Renal pelvis (tissue), 12 donors: ENCODE data around the gene ZFAND2A. TPM values are rescaled to one million over a fixed set of nuclear protein-coding genes. Genes with fewer than 3 reads are reported as not detected.
A peak's percentile ranks its signal among the peaks of the same experiment; 100 is the strongest.
"Not testable (repeated sequence)": the region's sequence is repeated elsewhere in the genome, so short reads cannot be mapped to it uniquely, and the experiment has no call there.

Source experiments
- DNase-seq: peaks from one replicate; pipeline ENCODE4 v3.0.0-alpha.2; 2013
- long read RNA-seq, 16 experiments: transcript quantifications; one replicate each; lab custom pipeline, GENCODE V29; 2026
- polyA plus RNA-seq, 3 donors: library from polyadenylated mRNA; unstranded; fragments of 120-200 nt; gene quantifications; one replicate each; pipeline ENCODE4 v1.2.1, GENCODE V29; 2013; ENCODE audit not compliant: insufficient read length in 3 of 3

Gene ZFAND2A, protein sequence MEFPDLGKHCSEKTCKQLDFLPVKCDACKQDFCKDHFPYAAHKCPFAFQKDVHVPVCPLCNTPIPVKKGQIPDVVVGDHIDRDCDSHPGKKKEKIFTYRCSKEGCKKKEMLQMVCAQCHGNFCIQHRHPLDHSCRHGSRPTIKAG
- 10 to 100 TPM; 19.7 to 24.1 (median 22.2) TPM for polyA plus RNA-seq
- long read RNA-seq, donor 1, transcript ZFAND2A-201 (5 exons, 860 nt) = major isoform, 9 of 10 reads
- long read RNA-seq, donor 1, partial matches to known transcripts = 0 of 10 reads
- long read RNA-seq, donor 1, other reads (novel, unspliced or antisense) = 0 of 10 reads
- long read RNA-seq, donor 2, partial matches to known transcripts = 0 of 7 reads
- long read RNA-seq, donor 2, other reads (novel, unspliced or antisense) = 0 of 7 reads
- long read RNA-seq, donor 3, transcript ZFAND2A-201 (5 exons, 860 nt) = major isoform, 10 of 12 reads
- long read RNA-seq, donor 3, partial matches to known transcripts = 0 of 12 reads
- long read RNA-seq, donor 3, other reads (novel, unspliced or antisense) = 0 of 12 reads
- long read RNA-seq, donor 4, transcript ZFAND2A-201 (5 exons, 860 nt) = major isoform, 17 of 18 reads
- long read RNA-seq, donor 4, partial matches to known transcripts = 0 of 18 reads
- long read RNA-seq, donor 4, other reads (novel, unspliced or antisense) = 0 of 18 reads
- long read RNA-seq, donor 5, transcript ZFAND2A-201 (5 exons, 860 nt) = major isoform, 6 of 6 reads
- long read RNA-seq, donor 5, partial matches to known transcripts = 0 of 6 reads
- long read RNA-seq, donor 5, other reads (novel, unspliced or antisense) = 0 of 6 reads
- long read RNA-seq, donor 6, partial matches to known transcripts = 0 of 7 reads
- long read RNA-seq, donor 6, other reads (novel, unspliced or antisense) = 0 of 7 reads
- long read RNA-seq, donor 7, transcript ZFAND2A-201 (5 exons, 860 nt) = major isoform, 10 of 16 reads
- long read RNA-seq, donor 7, partial matches to known transcripts = 0 of 16 reads
- long read RNA-seq, donor 7, other reads (novel, unspliced or antisense) = 0 of 16 reads
- long read RNA-seq, donor 8, partial matches to known transcripts = 0 of 3 reads
- long read RNA-seq, donor 8, other reads (novel, unspliced or antisense) = 0 of 3 reads
- long read RNA-seq, donor 9, transcript ZFAND2A-201 (5 exons, 860 nt) = major isoform, 11 of 12 reads
- long read RNA-seq, donor 9, partial matches to known transcripts = 0 of 12 reads
- long read RNA-seq, donor 9, other reads (novel, unspliced or antisense) = 0 of 12 reads
- long read RNA-seq, donor 10, transcript ZFAND2A-201 (5 exons, 860 nt) = major isoform, 9 of 9 reads
- long read RNA-seq, donor 10, partial matches to known transcripts = 0 of 9 reads
- long read RNA-seq, donor 10, other reads (novel, unspliced or antisense) = 0 of 9 reads
- long read RNA-seq, donor 11, transcript ZFAND2A-201 (5 exons, 860 nt) = major isoform, 5 of 6 reads
- long read RNA-seq, donor 11, partial matches to known transcripts = 0 of 6 reads
- long read RNA-seq, donor 11, other reads (novel, unspliced or antisense) = 0 of 6 reads
- long read RNA-seq, donor 12, transcript ZFAND2A-201 (5 exons, 860 nt) = major isoform, 15 of 118 reads
- long read RNA-seq, donor 12, partial matches to known transcripts = 101 of 118 reads
- long read RNA-seq, donor 12, other reads (novel, unspliced or antisense) = 0 of 118 reads
- long read RNA-seq, donor 13, partial matches to known transcripts = 0 of 3 reads
- long read RNA-seq, donor 13, other reads (novel, unspliced or antisense) = 0 of 3 reads
- long read RNA-seq, donor 14, transcript ZFAND2A-201 (5 exons, 860 nt) = major isoform, 11 of 14 reads
- long read RNA-seq, donor 14, partial matches to known transcripts = 0 of 14 reads
- long read RNA-seq, donor 14, other reads (novel, unspliced or antisense) = 0 of 14 reads
- long read RNA-seq, donor 15, transcript ZFAND2A-201 (5 exons, 860 nt) = major isoform, 14 of 14 reads
- long read RNA-seq, donor 15, partial matches to known transcripts = 0 of 14 reads
- long read RNA-seq, donor 15, other reads (novel, unspliced or antisense) = 0 of 14 reads
- long read RNA-seq, donor 16, transcript ZFAND2A-201 (5 exons, 860 nt) = major isoform, 13 of 16 reads
- long read RNA-seq, donor 16, partial matches to known transcripts = 0 of 16 reads
- long read RNA-seq, donor 16, other reads (novel, unspliced or antisense) = 0 of 16 reads

DNA sequence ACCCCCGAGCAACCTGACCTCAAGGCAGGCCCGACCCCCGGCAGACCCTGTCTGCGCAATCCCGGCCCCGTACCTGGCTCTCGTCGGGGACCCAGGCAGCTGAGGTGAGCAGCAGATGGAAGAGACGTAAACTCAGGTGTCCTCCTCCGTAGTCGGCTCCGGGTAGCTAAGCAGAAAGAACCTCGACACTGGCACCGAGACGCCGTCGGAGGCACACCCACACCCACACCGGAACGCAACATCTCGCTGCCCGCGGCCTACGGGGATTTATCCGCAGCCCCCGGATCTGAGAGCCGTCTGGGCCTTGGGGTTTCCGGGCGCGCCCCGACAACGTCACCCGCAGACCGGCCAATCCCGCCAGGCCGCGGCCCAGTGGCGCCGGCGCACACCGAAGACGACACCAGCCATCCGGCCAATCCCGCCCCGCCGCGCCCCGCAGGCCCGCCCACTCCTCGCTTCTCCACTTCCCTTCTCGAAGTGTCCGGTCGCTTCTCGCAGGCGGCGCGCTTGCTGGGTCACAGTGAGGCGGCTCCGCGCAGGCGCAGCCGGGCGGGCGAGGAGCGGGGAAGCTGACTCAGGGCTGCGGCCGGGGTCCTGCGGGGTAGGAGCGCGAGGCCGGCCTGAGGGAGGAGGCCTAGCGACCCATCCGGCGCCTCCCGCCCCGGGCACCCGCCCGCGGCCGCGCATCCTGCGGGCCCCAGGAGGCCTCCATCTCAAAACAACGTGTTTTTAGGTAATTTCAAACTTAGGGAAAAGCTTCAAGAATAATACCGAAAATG lies at the start of gene ZFAND2A:
ZFAND2A (minus strand) TSS at position 306 of the 779 bp plus-strand sequence. CDS start 1,984 bp downstream, outside the sequence.
- peak; percentile 96 for DNase-seq

DNA sequence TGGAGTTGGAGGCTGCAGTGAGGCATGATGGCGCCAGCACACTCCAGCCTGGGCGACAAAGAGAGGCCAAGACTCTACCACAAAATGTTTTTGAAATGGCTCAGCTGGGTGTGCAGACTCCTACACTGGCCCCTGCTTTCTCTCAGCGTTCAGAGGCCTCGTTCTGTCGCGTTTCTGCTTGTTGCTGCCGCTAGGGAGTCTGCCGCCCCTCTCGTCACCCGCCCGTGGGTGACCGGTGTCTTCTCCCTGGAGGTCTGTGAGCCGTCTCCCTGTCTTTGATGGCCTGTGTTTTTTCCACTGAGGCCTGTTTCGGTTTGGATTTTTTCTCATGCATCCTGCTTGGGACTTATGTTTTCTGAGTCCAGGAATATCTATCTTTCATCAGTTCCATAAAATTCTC lies 49.1 kb upstream of the ZFAND2A start:
- DNase-seq = no peak

DNA sequence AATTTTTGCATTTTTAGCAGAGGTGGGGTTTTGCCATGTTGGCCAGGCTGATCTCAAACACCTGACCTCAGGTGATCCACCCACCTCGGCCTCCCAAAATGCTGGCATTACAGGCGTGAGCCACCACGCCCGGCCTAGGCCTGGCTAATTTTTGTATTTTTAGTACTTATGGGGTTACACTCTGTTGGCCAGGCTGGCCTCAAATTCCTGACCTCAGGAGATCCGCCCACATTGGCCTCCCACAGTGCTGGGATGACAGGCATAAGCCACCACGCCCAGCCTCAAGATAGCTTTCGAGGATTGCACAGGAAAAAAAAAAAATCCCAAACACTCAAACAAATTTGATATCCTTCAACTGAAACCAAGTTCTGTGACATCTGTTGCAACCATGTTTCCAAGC lies 45.7 kb upstream of the ZFAND2A start:
- not testable (repeated sequence) for DNase-seq

DNA sequence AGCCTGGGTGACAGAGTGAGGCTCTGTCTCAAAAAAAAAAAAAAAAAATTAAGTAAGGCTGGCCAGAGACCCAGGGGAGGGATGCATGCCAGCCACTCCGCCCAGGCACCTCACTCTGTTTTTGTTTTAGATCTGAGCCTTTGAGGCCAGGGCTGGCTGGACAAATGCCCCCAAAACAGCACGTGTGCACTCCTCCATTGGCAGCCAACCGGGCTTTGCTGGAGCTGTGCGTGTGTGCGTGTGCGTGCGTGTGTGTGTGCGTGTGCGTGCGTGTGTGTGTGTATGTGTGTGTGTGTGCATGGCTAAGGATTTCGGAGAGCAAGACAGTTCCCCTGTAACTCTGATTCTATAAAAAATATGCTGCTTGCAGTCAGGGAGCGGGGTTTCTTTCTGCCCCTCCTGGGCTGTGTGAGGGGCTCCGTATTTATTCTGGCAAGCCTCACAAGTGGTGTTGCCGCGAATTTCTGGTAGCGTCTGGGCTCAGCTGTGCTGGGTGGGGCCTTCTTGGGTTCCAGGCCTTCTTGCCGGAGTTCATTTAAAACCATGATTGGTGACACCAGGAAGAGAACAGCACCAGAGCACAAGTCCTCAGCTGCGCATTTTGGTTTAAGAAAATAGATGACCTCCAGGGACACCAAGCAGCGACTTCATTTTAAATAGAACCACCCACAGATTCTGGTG lies 44.6 kb upstream of the ZFAND2A start:
- DNase-seq = no peak

DNA sequence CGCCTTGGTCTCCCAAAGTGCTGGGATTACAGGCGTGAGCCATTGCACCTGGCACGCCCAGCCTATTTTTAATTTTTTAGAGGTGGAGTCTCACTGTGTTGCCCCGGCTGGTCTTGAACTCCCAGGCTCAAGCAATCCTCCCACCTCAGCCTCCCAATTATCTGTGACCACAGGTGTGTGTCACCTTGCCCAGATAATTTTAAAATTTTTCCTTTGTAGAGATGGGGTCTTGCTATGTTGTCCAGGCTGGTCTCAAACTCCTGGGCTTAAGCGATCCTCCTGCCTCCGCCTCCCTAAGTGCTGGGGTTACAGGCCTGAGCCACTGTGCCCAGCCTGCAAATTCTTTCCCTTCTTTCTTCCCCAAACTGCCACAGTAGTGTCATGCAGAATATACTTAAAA lies 42.9 kb upstream of the ZFAND2A start:
- not testable (repeated sequence) for DNase-seq

DNA sequence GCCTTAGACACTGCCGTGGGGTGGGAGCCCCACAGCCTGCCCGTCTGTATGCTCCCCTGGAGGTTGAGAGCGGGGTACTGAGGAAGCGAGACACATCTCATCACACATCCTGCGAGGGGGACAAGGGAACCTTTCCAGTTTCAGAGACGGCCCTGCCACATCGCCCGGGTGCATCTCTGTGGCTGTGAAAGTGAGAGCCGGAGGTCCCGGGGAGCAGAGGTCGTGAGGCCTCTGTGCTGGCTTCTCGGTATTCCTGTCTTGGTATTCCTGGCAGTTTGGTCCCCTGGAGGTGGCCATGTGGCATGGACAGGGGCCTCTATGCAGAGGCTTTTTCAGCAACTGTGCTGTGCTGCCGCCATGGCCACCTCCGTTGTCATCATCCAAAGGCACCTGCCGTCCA lies 41.9 kb upstream of the ZFAND2A start:
- DNase-seq = no peak

DNA sequence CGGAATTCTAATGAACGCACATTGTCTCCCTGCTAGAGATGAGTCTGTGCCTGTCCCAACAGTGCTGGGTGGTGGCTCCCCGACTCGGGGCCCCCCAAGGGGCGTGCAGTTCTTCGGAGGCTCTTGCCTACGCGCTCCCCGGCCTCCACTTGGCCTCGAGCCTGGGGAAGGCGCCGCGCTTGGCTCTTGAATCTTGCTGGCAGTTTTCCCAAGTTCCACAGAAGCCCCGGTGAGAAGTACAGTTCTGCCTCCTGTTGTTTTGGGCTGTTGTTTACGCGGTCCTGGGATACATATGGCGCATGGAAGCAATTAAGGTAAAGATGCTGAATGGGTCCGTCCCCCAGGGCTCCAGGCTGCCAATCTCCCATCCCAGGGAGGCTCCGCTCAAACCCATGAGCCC lies 40.0 kb upstream of the ZFAND2A start:
- DNase-seq = no peak

DNA sequence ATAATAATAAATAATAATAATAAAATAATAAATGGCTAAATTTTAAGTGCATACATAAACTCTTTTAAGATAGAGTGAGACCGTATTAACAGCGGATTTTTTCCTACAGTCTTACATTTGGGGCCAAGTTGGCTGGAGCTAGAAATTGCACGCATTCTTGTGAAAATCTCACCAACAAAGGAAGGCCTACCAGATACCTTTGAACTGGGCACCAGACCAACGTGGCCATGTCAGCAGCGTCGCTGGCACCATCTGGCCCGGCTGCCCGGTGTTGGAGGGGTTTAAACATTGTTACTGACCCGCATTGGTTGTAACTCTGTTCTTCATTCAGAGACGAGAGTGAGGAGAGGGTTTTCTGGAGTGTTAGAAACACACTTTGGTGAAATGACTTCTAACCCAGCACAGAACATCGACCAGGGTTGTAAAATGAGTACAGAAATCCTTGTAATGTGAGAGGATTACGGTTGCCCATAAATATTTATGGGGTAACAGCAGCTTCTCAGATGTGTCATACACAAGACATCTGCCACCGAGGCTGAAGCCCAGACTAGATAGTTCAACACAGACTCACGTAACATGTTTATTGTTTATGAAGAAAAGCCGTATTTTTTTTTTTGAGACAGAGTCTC lies 38.1 kb upstream of the ZFAND2A start:
- DNase-seq = no peak

DNA sequence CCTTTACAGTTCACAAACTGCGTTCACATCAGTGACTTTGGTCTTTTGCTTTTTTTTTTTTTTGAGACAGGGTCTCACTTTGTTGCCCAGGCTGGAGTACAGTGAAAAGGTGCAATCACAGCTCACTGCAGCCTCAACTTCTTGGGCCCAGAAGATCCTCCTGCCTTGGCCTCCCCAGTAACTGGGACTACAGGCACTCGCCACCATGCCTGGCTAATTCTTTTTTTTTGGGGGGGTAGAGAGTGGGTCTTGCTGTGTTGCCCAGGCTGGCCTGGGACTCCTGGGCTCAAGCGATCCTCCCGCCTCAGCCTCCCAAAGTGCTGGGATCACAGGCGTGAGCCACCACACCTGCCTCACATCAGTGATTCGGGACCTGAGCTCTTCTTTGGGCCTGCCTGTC lies 37.0 kb upstream of the ZFAND2A start:
- DNase-seq = no peak

DNA sequence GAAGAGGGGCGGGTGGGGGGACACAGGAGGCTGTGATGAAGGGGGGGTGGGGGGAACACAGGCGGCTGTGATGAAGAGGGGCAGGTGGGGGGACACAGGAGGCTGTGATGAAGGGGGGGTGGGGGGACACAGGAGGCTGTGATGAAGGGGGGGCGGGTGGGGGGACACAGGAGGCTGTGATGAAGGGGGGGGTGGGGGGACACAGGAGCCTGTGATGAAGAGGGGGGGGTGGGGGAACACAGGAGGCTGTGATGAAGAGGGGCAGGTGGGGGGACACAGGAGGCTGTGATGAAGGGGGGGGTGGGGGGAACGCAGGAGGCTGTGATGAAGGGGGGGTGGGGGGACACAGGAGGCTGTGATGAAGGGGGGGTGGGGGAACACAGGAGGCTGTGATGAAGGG lies 36.4 kb upstream of the ZFAND2A start:
- DNase-seq = not testable (repeated sequence)

DNA sequence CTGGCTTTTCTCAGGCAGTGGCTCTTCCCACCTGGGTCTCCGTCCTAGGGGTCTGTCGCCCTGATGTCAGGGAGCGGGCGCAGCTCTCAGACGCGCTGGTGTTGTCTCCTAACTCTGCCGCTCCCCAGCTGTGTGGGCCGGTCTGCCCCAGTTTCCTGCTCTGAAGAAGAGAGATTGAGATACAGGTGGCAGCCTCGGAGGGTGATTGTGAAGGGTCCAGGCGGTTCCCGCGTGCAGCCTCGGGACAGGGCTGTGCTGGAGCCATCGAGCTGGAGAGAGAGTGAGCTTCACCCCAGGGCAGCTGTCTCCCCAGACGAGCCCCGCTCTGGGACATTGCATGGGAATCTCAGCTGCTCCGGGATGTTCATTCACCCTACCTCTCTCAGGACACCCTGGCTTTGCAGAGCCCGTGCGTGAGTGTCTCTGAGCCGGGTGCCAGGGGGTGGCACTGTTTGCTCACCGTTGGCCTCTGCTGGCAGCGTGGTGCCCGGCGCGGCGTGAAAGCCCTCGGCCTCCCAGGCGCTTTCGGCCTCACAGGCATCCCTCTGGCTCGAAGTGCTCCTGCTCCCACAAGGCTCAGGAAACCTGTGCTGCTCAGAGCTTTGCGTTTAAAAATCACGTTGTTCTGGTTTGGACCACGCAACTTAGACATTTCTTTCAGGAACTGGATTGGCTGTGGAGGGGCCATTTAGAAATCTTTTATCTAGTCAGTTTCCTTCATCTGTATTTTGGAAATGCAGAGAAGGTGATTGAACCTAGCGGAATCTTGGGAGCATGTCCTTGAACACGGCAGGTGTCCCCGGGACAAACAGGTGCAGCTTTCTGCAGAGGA lies 33.8 kb upstream of the ZFAND2A start:
- peak; percentile 63 for DNase-seq

DNA sequence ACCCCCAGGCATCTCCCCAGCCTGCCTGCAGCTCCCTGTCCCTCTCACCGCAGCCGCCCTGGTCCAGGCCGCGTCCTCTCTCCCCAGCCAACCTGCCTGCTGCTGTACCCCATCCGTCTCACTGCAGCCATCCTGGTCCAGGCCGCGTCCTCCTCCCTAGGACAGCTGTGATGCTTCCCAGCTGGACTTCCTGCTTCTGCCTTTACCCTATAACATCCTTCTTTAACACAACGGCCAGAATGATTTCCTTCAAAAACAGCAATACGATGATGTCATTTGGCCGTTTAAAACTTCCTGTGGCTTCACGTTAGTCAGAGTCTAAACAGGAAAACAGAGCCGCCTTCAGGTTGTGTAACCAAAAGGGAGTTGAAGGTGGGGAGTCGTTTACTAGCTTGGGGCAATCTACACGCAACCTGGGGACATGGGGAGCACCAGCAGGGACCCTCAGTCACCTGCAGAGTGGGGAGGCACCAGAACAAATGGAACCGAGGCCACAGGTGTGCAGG lies 32.2 kb upstream of the ZFAND2A start:
- peak; percentile 52 for DNase-seq

DNA sequence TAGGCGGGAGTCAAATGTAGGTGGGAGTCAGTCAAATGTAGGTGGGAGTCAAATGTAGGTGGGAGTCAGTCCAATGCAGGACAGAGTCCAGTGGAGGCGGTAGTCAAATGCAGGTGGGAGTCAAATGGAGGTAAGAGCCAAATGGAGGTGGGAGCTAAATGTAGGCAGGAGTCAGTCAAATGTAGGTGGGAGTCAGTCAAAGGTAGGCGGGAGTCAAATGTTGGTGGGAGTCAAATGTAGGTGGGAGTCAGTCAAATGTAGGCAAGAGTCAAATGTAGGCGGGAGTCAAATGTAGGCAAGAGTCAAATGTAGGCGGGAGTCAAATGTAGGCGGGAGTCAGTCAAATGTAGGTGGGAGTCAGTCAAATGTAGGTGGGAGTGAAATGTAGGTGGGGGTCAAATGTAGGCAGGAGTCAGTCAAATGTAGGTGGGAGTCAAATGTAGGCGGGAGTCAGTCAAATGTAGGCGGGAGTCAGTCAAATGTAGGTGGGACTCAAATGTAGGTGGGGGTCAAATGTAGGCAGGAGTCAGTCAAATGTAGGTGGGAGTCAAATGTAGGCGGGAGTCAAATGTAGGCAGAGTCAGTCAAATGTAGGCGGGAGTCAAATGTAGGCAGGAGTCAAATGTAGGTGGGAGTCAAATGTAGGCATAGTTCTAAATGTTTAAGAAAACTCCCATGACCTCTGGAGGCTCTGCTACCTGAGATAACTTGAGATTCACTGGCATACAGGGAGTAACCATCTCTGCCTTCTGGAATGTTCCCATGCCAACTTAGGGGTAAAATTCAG lies 30.2 kb upstream of the ZFAND2A start:
- DNase-seq = no peak

DNA sequence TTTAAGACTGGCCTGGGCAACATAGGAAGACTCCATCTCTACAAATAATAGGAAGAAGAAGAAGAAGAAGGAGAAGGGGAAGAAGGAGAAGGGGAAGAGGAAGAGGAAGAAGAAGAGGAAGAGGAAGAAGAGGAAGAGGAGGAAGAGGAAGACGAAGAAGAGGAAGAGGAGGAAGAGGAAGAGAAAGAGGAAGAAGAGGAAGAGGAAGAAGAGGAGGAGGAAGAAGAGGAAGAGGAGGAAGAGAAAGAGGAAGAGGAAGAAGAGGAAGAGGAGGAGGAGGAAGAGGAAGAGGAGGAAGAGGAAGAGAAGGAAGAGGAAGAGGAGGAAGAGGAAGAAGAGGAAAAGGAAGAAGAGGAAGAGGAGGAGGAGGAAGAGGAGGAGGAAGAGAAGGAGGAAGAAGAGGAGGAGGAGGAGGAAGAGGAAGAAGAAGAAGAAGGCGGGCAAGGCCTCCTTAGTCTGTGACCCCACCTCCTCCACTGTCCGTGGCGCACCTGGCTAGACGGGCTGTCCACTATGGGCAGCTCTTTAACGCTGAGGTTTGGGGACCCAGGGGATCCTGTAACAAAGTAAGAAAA lies 28.8 kb upstream of the ZFAND2A start:
- DNase-seq = no peak

DNA sequence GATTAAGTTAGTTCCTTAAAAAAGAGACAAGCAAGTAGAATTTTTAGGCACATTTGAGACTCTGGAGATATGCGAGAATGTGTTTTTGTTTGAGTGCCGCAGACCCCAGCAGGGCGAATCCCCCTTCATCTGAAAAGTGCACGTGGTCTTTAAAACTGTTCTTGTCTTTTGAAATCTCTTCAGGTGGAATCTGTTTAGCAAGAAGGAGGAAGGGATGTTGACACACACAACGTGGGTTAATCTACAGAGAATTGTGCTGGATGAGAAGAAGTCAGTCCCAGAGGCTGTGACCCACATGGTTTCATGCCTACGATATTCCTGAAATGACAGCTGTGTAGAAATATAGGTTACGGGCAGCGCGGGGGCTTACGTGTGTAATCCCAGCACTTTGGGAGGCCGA lies 27.1 kb upstream of the ZFAND2A start:
- DNase-seq = no peak

DNA sequence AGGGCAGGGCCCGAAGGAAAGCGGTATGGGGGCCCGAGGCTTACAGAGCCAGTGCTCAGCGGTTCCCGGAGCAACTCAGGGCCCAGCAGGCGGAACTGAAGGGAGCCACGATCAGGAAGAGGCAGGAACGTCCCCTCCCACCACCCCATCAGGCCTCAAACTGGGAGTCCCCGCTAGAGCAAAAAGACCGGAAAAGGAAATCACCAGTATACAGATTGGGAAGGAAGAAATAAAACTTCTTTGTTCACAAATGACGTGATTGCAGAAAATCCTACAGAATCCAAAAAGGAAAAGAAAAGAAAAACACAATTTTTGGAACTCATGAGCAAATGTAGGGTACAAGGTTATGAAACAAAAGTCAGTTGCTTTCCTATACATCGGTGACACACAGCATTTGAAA lies 21.6 kb upstream of the ZFAND2A start:
- no peak for DNase-seq
